ENCODE measurements around the gene TIMP2. TPM values are rescaled to one million over a fixed set of nuclear protein-coding genes. Genes with fewer than 3 reads are reported as not detected.

The TIMP2 gene
- total RNA-seq: 100 to 1,000 TPM in 4 of 9 donors, 10 to 100 TPM in 5; 65.6 to 201 (median 98.3) TPM
- 10 to 100 TPM; 25.1 to 54.4 TPM for polyA plus RNA-seq
- long read RNA-seq, donor 1, transcript TIMP2-201 (5 exons, 3,652 nt): major isoform, 5 of 22 reads
- long read RNA-seq, donor 1, partial matches to known transcripts: 0 of 22 reads
- long read RNA-seq, donor 1, other reads (novel, unspliced or antisense): 16 of 22 reads
- long read RNA-seq, donor 2, partial matches to known transcripts: 0 of 22 reads
- long read RNA-seq, donor 2, other reads (novel, unspliced or antisense): 22 of 22 reads
- long read RNA-seq, donor 3, transcript TIMP2-201 (5 exons, 3,652 nt): major isoform, 5 of 14 reads
- long read RNA-seq, donor 3, partial matches to known transcripts: 1 of 14 reads
- long read RNA-seq, donor 3, other reads (novel, unspliced or antisense): 8 of 14 reads

- DNase-seq (peak; percentile 89 to 95 (median 94)), ATAC-seq (peak in 3 of 4 donors; percentile 66 to 72 (median 72))
- Histone ChIP-seq H3K4me3 (peak within 1 kb of the TSS; percentile 69 to 94 (median 77)), H3K27ac (peak within 1 kb of the TSS; percentile 73 to 99 (median 93)), H3K9me3 (no peaks in the 10 kb centered on the region), H3K36me3 (peaks cover 0 to 4% (median 0%) of the 10 kb centered on the region in 9 donors), H3K27me3 (no peaks in the 10 kb centered on the region), H3K4me1 (peaks cover 6 to 58% (median 43%) of the 10 kb centered on the region in 12 donors)
- intact Hi-C loops (cut with DNase I): loop anchor here in 5 of 10 donors (2.0 to 10.0 kb wide), 6 partner anchors 40 to 60 kb away; partner anchors contain the start of gene LGALS3BP (in 1 of the 5)
- peak in 1 of 2 donors; percentile 43 for TF ChIP-seq POLR2A (IDR thresholded peaks at IDR 0.05)
- TF ChIP-seq CTCF (IDR thresholded peaks at IDR 0.05): peak in 10 of 12 donors; percentile 23 to 52 (median 32)
- 0 to 5% (median 1%) methylated on average over 4 to 52 of the region's 52 CpGs for WGBS, 4 donors
These were observed at the start of gene TIMP2 for GRCh38 chr17:78925234-78925633. TIMP2 (minus strand) TSS chr17:78925387; CDS start chr17:78925088, 299 bp downstream.

GRCh38 chr17:78973792-78974520, 48.8 kb upstream of the TIMP2 start:
- intact Hi-C loops (cut with DNase I): loop anchor here in 6 of 10 donors (5.0 to 10.0 kb wide), 6 partner anchors 42 to 479 kb away; partner anchors contain the start of gene TIMP2 (in 2 of the 6)
- Histone ChIP-seq H3K36me3 (peaks cover 0 to 53% (median 15%) of the 10 kb centered on the region in 9 donors), H3K4me3 (no peak overlapping the region), H3K9me3 (no peaks in the 10 kb centered on the region), H3K4me1 (peaks cover 0 to 83% (median 51%) of the 10 kb centered on the region in 12 donors), H3K27ac (peak overlapping the region in 3 of 12 donors; percentile 23 to 79 (median 28)), H3K27me3 (no peaks in the 10 kb centered on the region)
- DNase-seq: no peak
- no peak for ATAC-seq
- TF ChIP-seq POLR2A (IDR thresholded peaks at IDR 0.05) (no peak), CTCF (IDR thresholded peaks at IDR 0.05) (no peak)
- 75 to 79% (median 77%) methylated on average over 21 to 23 of the region's 23 CpGs for WGBS, 4 donors

GRCh38 chr17:78973196-78973595, 48.0 kb upstream of the TIMP2 start:
- Histone ChIP-seq H3K9me3 (no peaks in the 10 kb centered on the region), H3K36me3 (peaks cover 0 to 61% (median 19%) of the 10 kb centered on the region in 9 donors), H3K4me1 (peaks cover 0 to 75% (median 43%) of the 10 kb centered on the region in 12 donors), H3K27me3 (no peaks in the 10 kb centered on the region), H3K27ac (peak overlapping the region in 4 of 12 donors; percentile 23 to 79 (median 26)), H3K4me3 (no peak overlapping the region)
- TF ChIP-seq POLR2A (IDR thresholded peaks at IDR 0.05) (no peak), CTCF (IDR thresholded peaks at IDR 0.05) (no peak)
- no peak for ATAC-seq
- peak in 1 of 5 donors; percentile 64 for DNase-seq
- intact Hi-C loops (cut with DNase I): loop anchor here in 6 of 10 donors (5.0 to 10.0 kb wide), 6 partner anchors 41 to 478 kb away; partner anchors contain the start of gene TIMP2 (in 2 of the 6)
- WGBS, 4 donors: 68 to 71% (median 69%) methylated on average over 10 to 11 of the region's 11 CpGs

All from heart left ventricle (tissue), 16 donors.